K562 (cell line): ENCODE measurements around the gene FITM1. TPM values are rescaled to one million over a fixed set of nuclear protein-coding genes. Genes with fewer than 3 reads are reported as not detected.

ENCODE experiments used
- ARID1B ChIP-seq: fragments of 450-650 bp; IDR thresholded peaks from 2 replicates; pipeline ENCODE4 v1.6.1; 2016; ENCODE audit warnings: antibody characterized with exemption, mild to moderate bottlenecking, inconsistent platforms
- BDP1 ChIP-seq: IDR thresholded peaks from 3 replicates; pipeline ENCODE4 v1.6.1; 2011; ENCODE audit not compliant: insufficient read length, insufficient read depth
- EP400 ChIP-seq: fragments of 450-650 bp; IDR thresholded peaks from 2 replicates; pipeline ENCODE4 v1.6.1; 2017; ENCODE audit warnings: antibody characterized with exemption, mild to moderate bottlenecking, moderate library complexity
- EWSR1 ChIP-seq: fragments of 450-650 bp; IDR thresholded peaks from 2 replicates; pipeline ENCODE4 v1.6.1; 2018; ENCODE audit warnings: borderline replicate concordance, mild to moderate bottlenecking, low read depth, moderate library complexity; ENCODE audit not compliant: partially characterized antibody
- FOXA3 ChIP-seq, 2 experiments: fragments of 450-650 bp in 1 of 2; sonication (generic) in 1 of 2; formaldehyde crosslinking; IDR thresholded peaks in 1 of 2; conservative IDR thresholded peaks in 1 of 2; 2 replicates each; pipeline versions ENCODE4 v1.4.0 to v1.8.0; 2020 to 2022; ENCODE audit warnings: mild to moderate bottlenecking in 2 of 2, missing genetic modification reagents in 1 of 2
- GABPB1 ChIP-seq: sonication (generic); formaldehyde crosslinking; IDR thresholded peaks from 2 replicates; pipeline ENCODE4 v1.8.0; 2022; ENCODE audit warnings: mild to moderate bottlenecking, missing genetic modification reagents
- HNRNPL ChIP-seq: fragments of 200-400 bp; formaldehyde crosslinking; IDR thresholded peaks from 2 replicates; pipeline ENCODE4 v1.6.1; 2017; ENCODE audit warnings: low read depth, mild to moderate bottlenecking, low read length
- JUNB ChIP-seq: fragments of 450-650 bp; formaldehyde crosslinking; conservative IDR thresholded peaks from 2 replicates; pipeline ENCODE4 v1.4.0; 2020; ENCODE audit warnings: mild to moderate bottlenecking
- KAT7 ChIP-seq: sonication (generic); formaldehyde crosslinking; IDR thresholded peaks from 2 replicates; pipeline ENCODE4 v1.8.0; 2022; ENCODE audit warnings: missing genetic modification reagents, mild to moderate bottlenecking, borderline replicate concordance
- NCOR1 ChIP-seq: fragments of 450-650 bp; IDR thresholded peaks from 2 replicates; pipeline ENCODE4 v1.6.1; 2016; ENCODE audit warnings: mild to moderate bottlenecking, moderate library complexity
- PHF20 ChIP-seq: fragments of 450-650 bp; IDR thresholded peaks from 2 replicates; pipeline ENCODE4 v1.6.1; 2018; ENCODE audit not compliant: partially characterized antibody
- PHF8 ChIP-seq: fragments of 200-600 bp; sonication (generic); IDR thresholded peaks from 2 replicates; pipeline ENCODE4 v1.6.1; 2012; ENCODE audit warnings: mixed run types, mild to moderate bottlenecking, inconsistent platforms, low read length, moderate library complexity, borderline replicate concordance
- RFX1 ChIP-seq: fragments of 450-650 bp; IDR thresholded peaks from 2 replicates; pipeline ENCODE4 v1.6.1; 2016; ENCODE audit warnings: mild to moderate bottlenecking, moderate library complexity
- RFX7 ChIP-seq: fragments of 250-450 bp; sonication (Bioruptor Pico); IDR thresholded peaks from 2 replicates; pipeline ENCODE4 v1.5.1; 2021; ENCODE audit warnings: mild to moderate bottlenecking
- SMAD3 ChIP-seq: fragments of 450-650 bp; formaldehyde crosslinking; conservative IDR thresholded peaks from 2 replicates; pipeline ENCODE4 v1.4.0; 2020; ENCODE audit warnings: mild to moderate bottlenecking
- SRSF9 ChIP-seq: fragments of 200-400 bp; formaldehyde crosslinking; IDR thresholded peaks from 2 replicates; pipeline ENCODE4 v1.6.1; 2017; ENCODE audit warnings: low read depth, low read length, borderline replicate concordance
- ZNF197 ChIP-seq: fragments of 200-800 bp; sonication (Bioruptor generic); IDR thresholded peaks from 2 replicates; pipeline ENCODE4 v1.6.1; 2016; ENCODE audit warnings: low read depth, missing genetic modification characterization, missing compliant biosample characterization
- ZNF274 ChIP-seq: IDR thresholded peaks from 2 replicates; pipeline ENCODE4 v1.6.1; 2011; ENCODE audit warnings: low read depth, mild to moderate bottlenecking, low read length, moderate library complexity, borderline replicate concordance
- polyA plus RNA-seq, 8 experiments: library from polyadenylated mRNA; depleted of rRNA in 4 of 8; stranded (reverse) in 5 of 8; unstranded in 3 of 8; fragments of >200 nt; fragmentation: Nextera tagmentation in 2 of 8; fragmentation: Illumina TruSeq in 1 of 8; extraction: Ambion mirVana in 2 of 8; extraction: Trizol in 1 of 8; gene quantifications; 2 replicates each; pipeline versions ENCODE4 v1.2.1 to v1.2.3, GENCODE V29; 2011 to 2014; ENCODE audit warnings: inconsistent platforms in 1 of 8, missing spikeins in 1 of 8
- total RNA-seq, 7 experiments: library from RNA; depleted of rRNA in 6 of 7; stranded (reverse); fragments of >200 nt in 6 of 7; fragmentation: Illumina TruSeq in 2 of 7; extraction: Trizol in 2 of 7; gene quantifications; 2 replicates each; pipeline versions ENCODE4 v1.2.1 to v1.2.3, GENCODE V29; 2011 to 2021; ENCODE audit warnings: low replicate concordance in 1 of 7
- TF ChIP-seq, protein P1 (sequence below), 2 experiments: fragments of 450-650 bp; formaldehyde crosslinking in 1 of 2; IDR thresholded peaks; 2 replicates each; pipeline versions ENCODE4 v1.4.0 to v1.6.1; 2014 to 2020; ENCODE audit warnings: mild to moderate bottlenecking in 2 of 2, borderline replicate concordance in 1 of 2, low read depth in 1 of 2
- TF ChIP-seq, protein P2 (sequence below): fragments of 250-450 bp; sonication (Bioruptor Pico); IDR thresholded peaks from 2 replicates; pipeline ENCODE4 v1.8.0; 2021; ENCODE audit warnings: moderate library complexity, mild to moderate bottlenecking, inconsistent platforms

FITM1 gene
- total and polyA plus RNA-seq, 9 of the 15 experiments (the other 6 are each of a cell fraction or from before 2014, with no cell fraction given): 0.09 to 0.20 TPM; not detected in 7

DNA sequence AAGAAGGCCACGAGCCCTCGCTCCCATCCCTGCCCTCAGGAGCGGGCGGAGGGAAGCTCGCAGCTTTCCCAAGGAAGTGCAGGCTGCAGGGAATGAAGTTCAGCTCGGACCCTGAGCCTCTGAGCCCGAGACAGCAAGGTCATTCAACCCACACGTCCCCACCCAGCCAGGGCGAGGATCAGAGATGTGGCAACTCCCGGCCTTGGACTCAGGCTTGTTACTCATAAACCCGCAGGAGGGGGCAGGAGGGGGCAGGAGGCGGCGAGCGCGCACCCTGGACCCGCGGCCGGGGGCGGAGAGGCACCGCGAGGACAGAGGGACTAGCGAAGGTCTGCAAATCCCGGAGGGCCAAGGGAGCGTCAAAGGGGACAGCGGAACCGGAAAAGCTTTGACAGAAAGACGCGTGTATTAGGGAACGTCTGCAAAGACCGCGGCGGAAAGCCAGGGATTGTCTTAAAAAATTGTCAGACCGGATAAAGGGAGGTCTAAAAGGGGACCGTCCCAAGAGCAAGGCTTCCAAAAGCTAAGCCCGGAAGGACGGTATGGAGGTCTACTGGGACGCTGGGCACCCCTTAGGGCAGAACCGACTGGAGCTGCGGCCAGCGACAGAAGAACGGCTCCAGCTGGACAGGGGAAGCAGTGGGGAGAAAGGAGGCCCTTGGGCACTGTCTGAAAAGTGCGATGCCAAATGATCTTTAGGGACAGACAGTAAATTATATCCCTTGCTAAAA, 16.5 kb upstream of the FITM1 start (continued):
- TF ChIP-seq KAT7 (CRISPR knock-in tag): 0 out of 2 replicates have a peak, but pooled peaks have one; percentile 57
- no peak for TF ChIP-seq ZNF197 (CRISPR knock-in tag)
- peak; percentile 39 for TF ChIP-seq PHF20
- TF ChIP-seq JUNB (CRISPR knock-in tag): no peak
- no peak for TF ChIP-seq EWSR1
- no peak for TF ChIP-seq RFX7 (CRISPR knock-in tag)
- peak; percentile 70; the same call in 1 of the 2 replicates for TF ChIP-seq GABPB1 (CRISPR knock-in tag)
- TF ChIP-seq NCOR1: no peak
- no peak; the same call in 1 of the 2 replicates for TF ChIP-seq EP400
- TF ChIP-seq, protein P1, sequence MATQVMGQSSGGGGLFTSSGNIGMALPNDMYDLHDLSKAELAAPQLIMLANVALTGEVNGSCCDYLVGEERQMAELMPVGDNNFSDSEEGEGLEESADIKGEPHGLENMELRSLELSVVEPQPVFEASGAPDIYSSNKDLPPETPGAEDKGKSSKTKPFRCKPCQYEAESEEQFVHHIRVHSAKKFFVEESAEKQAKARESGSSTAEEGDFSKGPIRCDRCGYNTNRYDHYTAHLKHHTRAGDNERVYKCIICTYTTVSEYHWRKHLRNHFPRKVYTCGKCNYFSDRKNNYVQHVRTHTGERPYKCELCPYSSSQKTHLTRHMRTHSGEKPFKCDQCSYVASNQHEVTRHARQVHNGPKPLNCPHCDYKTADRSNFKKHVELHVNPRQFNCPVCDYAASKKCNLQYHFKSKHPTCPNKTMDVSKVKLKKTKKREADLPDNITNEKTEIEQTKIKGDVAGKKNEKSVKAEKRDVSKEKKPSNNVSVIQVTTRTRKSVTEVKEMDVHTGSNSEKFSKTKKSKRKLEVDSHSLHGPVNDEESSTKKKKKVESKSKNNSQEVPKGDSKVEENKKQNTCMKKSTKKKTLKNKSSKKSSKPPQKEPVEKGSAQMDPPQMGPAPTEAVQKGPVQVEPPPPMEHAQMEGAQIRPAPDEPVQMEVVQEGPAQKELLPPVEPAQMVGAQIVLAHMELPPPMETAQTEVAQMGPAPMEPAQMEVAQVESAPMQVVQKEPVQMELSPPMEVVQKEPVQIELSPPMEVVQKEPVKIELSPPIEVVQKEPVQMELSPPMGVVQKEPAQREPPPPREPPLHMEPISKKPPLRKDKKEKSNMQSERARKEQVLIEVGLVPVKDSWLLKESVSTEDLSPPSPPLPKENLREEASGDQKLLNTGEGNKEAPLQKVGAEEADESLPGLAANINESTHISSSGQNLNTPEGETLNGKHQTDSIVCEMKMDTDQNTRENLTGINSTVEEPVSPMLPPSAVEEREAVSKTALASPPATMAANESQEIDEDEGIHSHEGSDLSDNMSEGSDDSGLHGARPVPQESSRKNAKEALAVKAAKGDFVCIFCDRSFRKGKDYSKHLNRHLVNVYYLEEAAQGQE (IDR thresholded peaks at IDR 0.05; ENCODE audit: borderline replicate concordance): no peak
- TF ChIP-seq, protein P1 (CRISPR knock-in tag; IDR thresholded peaks at IDR 0.05; ENCODE audit: low read depth): 0 out of 2 replicates have a peak, but pooled peaks have one; percentile 10
- TF ChIP-seq ARID1B: 0 out of 2 replicates have a peak, but pooled peaks have one; percentile 21
- no peak for TF ChIP-seq ZNF274
- TF ChIP-seq SRSF9: no peak
- peak; percentile 75 for TF ChIP-seq PHF8
- TF ChIP-seq FOXA3 (CRISPR knock-in tag; conservative IDR thresholded peaks at IDR 0.05 in 1 of 2, IDR thresholded peaks at IDR 0.05 in 1 of 2): no peak
- TF ChIP-seq SMAD3 (CRISPR knock-in tag): no peak
- no peak for TF ChIP-seq HNRNPL
- no peak for TF ChIP-seq BDP1
- TF ChIP-seq RFX1: no peak
- TF ChIP-seq, protein P2, sequence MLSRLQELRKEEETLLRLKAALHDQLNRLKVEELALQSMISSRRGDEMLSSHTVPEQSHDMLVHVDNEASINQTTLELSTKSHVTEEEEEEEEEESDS (CRISPR knock-in tag): no peak
